ENCODE results near the gene ERC1.

The ERC1 gene

DNA sequence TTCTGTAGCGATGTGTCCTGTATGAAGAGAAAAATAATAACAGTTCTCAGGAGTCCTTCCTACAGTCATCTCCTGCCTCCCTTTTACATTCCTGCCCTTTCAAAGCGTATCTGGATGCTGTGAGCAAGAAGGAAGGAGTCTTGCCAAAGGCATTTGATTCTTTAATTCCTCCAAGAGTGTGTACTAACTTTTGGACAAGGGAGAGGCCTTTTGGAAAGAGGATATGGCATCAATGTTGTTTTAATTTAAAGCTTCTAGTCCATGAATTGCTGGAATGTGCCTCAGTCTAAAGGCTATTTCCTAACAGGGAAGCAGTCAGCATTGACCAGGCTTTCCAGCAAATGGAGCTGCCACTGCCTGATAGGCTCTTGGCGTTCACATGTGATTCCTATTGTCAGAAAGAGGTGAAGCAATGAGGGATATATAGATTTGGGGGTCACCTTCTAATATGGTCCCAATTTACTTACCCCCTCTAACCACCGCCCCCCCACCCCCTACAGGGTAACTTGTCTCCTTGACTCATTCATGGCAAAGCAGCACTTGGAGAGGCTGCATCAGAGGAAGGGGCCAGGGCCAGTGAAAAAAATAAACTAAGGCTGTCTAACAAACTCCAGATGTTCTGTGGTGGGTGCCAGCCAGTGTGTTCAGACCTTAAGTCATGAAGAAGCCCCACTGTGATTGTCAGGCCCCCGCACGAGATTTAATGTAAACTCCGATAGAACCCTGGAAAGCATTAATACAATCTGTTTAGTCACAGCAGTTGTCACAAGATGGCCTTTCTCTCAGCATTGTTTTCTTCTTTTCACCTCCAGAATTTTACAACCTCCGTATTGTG is 383.1 kb downstream of the ERC1 start:
- H3K27ac ChIP-seq: no peak overlapping the region
- no peak for TF ChIP-seq Cebpa-rat (IDR thresholded peaks at IDR 0.05)
- H3K9me3 ChIP-seq: peaks cover 12% of the 10 kb centered on the region; the same call in 1 of the 2 replicates
- no peaks in the 10 kb centered on the region for H4K20me1 ChIP-seq
- no peak overlapping the region for H3K9ac ChIP-seq
- H3K4me2 ChIP-seq: no peak overlapping the region
- no peaks in the 10 kb centered on the region for H3K4me1 ChIP-seq
- H3K4me3 ChIP-seq: no peak overlapping the region
- H3K27me3 ChIP-seq: no peaks in the 10 kb centered on the region
- peaks cover 57% of the 10 kb centered on the region for H3K36me3 ChIP-seq

GRCh38 chr12:1375323-1375722 is 384.3 kb downstream of the ERC1 start:
- no peaks in the 10 kb centered on the region for H3K27me3 ChIP-seq
- no peak for TF ChIP-seq Cebpa-rat (IDR thresholded peaks at IDR 0.05)
- H3K27ac ChIP-seq: no peak overlapping the region
- H3K4me3 ChIP-seq: no peak overlapping the region
- peaks cover 69% of the 10 kb centered on the region for H3K36me3 ChIP-seq
- H3K9ac ChIP-seq: no peak overlapping the region
- H3K4me2 ChIP-seq: no peak overlapping the region
- H3K4me1 ChIP-seq: no peaks in the 10 kb centered on the region
- H4K20me1 ChIP-seq: no peaks in the 10 kb centered on the region
- peaks cover 12% of the 10 kb centered on the region; the same call in 1 of the 2 replicates for H3K9me3 ChIP-seq

GRCh38 chr12:1377117-1377516 is 386.1 kb downstream of the ERC1 start:
- H3K27ac ChIP-seq: no peak overlapping the region

DNA sequence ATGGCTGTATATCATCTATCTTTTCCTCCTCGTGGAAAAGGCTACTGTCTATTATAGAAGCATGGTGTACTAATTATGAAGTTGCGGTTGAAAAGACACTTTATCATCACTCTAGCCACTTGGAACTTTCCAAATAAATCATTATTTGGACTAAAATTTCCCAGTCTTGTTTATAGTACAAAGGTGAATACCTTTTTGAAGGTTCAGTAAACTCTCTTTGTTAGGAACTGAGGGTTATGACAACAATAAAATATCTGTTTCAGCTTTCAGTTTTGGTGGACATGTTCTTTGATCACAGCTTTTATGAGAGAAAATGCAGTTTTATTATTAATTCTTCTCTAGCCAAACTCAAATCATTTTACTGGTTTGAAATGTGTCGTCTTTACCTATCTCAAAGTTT is 386.7 kb downstream of the ERC1 start:
- no peaks in the 10 kb centered on the region for H3K4me1 ChIP-seq

More at GRCh38 chr12:1377117-1377516, 386.1 kb downstream of the ERC1 start:
- no peak overlapping the region for H3K9ac ChIP-seq
- H3K4me2 ChIP-seq: no peak overlapping the region
- H3K36me3 ChIP-seq: peaks cover 56% of the 10 kb centered on the region
- no peaks in the 10 kb centered on the region for H3K27me3 ChIP-seq
- no peak overlapping the region for H3K4me3 ChIP-seq
- peaks cover 9% of the 10 kb centered on the region; the same call in 1 of the 2 replicates for H3K9me3 ChIP-seq
- no peaks in the 10 kb centered on the region for H3K4me1 ChIP-seq
- H4K20me1 ChIP-seq: no peaks in the 10 kb centered on the region
- no peak for TF ChIP-seq Cebpa-rat (IDR thresholded peaks at IDR 0.05)

DNA sequence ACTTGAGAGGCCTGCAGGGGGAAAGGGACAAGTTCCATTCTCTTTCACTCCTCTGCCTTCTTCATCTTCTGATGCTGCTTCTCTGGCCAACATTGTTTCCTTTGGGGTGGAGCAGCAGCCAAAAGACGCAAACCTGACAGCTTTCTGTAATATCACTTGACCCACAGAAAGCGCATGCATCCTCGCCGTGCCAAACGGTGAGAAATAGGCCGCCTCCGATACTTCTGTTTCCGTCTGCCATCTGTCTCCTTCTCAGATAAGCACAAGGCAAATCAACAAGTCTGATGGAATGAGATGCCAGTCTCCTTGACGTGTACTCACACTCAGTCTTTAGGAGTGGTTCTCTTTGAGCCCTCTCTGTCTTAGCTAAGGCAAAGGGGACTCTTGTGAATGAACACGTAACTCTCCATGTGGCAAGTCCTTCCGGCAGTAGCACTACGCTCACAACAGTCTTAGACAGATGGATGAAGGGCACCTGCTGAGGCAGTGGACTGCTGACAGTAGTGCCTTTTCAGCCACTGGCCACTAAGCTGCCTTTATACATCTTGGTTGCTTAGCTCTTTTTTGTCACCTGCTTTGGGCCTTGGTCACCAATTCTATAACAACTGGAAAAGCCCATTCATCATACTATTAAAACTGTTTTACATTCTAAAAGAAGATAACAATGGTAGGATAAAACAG is 389.3 kb downstream of the ERC1 start:
- Histone ChIP-seq H4K20me1 (no peaks in the 10 kb centered on the region), H3K27me3 (no peaks in the 10 kb centered on the region), H3K9ac (no peak overlapping the region), H3K27ac (no peak overlapping the region), H3K9me3 (peaks cover 2% of the 10 kb centered on the region; the same call in 1 of the 2 replicates), H3K4me1 (no peaks in the 10 kb centered on the region), H3K4me2 (no peak overlapping the region), H3K36me3 (peaks cover 30% of the 10 kb centered on the region), H3K4me3 (no peak overlapping the region)
- TF ChIP-seq Cebpa-rat (IDR thresholded peaks at IDR 0.05): no peak

More for the DNA sequence above, 386.7 kb downstream of the ERC1 start:
- no peak for TF ChIP-seq Cebpa-rat (IDR thresholded peaks at IDR 0.05)
- Histone ChIP-seq H3K27me3 (no peaks in the 10 kb centered on the region), H3K36me3 (peaks cover 50% of the 10 kb centered on the region), H3K9ac (no peak overlapping the region), H3K9me3 (peaks cover 9% of the 10 kb centered on the region; the same call in 1 of the 2 replicates), H3K4me2 (no peak overlapping the region), H4K20me1 (no peaks in the 10 kb centered on the region), H3K27ac (no peak overlapping the region), H3K4me3 (no peak overlapping the region)

GRCh38 chr12:1382151-1382550 is 391.1 kb downstream of the ERC1 start:
- no peak for TF ChIP-seq Cebpa-rat (IDR thresholded peaks at IDR 0.05)
- Histone ChIP-seq H3K27ac (no peak overlapping the region), H3K36me3 (peaks cover 16% of the 10 kb centered on the region; the same call in 1 of the 2 replicates), H3K4me1 (no peaks in the 10 kb centered on the region), H3K4me2 (no peak overlapping the region), H3K9ac (no peak overlapping the region), H3K9me3 (no peaks in the 10 kb centered on the region), H3K4me3 (no peak overlapping the region), H3K27me3 (no peaks in the 10 kb centered on the region), H4K20me1 (no peaks in the 10 kb centered on the region)

DNA sequence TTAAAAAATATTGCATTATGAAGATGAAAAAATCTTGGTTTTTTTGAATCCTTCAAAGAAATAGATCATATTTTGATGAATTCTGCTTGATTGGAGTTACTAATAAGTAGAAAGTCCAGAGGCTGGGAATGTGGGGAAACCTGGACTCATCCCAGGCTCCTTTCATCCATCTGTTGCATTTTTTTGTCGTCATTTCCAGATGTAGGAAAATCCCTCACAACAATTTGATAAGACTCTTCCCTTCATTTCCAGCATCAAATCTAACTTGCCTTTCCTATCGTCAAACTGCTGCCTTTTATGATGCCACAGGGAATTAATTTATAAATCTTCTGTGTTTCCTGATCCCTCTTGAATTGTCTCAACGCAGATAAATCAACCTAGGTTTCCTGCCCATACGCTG is 391.8 kb downstream of the ERC1 start:
- 0 out of 2 replicates have a peak, but pooled peaks cover 3% of the 10 kb centered on the region for H3K4me1 ChIP-seq
- no peaks in the 10 kb centered on the region for H4K20me1 ChIP-seq
- no peak overlapping the region for H3K4me2 ChIP-seq
- no peak for TF ChIP-seq Cebpa-rat (IDR thresholded peaks at IDR 0.05)
- no peaks in the 10 kb centered on the region for H3K9me3 ChIP-seq
- H3K4me3 ChIP-seq: no peak overlapping the region
- no peak overlapping the region for H3K27ac ChIP-seq
- H3K9ac ChIP-seq: no peak overlapping the region
- no peaks in the 10 kb centered on the region for H3K27me3 ChIP-seq
- peaks cover 16% of the 10 kb centered on the region; the same call in 1 of the 2 replicates for H3K36me3 ChIP-seq

GRCh38 chr12:1383758-1384157 is 392.7 kb downstream of the ERC1 start:
- no peaks in the 10 kb centered on the region for H3K9me3 ChIP-seq
- no peaks in the 10 kb centered on the region for H3K27me3 ChIP-seq
- no peak overlapping the region for H3K27ac ChIP-seq
- H3K4me3 ChIP-seq: no peak overlapping the region
- no peak overlapping the region for H3K9ac ChIP-seq
- H3K4me1 ChIP-seq: 0 out of 2 replicates have a peak, but pooled peaks cover 5% of the 10 kb centered on the region
- peaks cover 21% of the 10 kb centered on the region; the same call in 1 of the 2 replicates for H3K36me3 ChIP-seq
- no peak overlapping the region for H3K4me2 ChIP-seq
- no peak for TF ChIP-seq Cebpa-rat (IDR thresholded peaks at IDR 0.05)
- no peaks in the 10 kb centered on the region for H4K20me1 ChIP-seq

DNA sequence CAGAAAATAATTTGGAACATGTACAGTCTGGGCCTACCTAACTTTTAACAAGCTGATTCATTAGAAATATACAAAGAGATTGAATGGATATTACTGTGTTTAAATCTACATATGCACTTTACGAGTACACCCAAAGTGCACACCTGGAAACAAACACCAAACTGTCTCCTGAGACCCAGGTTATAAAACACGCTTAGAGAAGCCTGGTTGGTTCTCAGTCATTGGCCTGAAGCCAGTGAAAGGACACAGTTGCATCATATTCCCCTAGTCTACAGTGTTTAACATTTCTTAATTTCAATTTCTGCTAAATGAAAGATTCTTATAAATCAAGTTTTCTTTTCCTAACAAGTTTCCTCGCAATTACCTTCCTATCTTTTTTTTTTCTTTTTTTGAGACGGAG is 393.9 kb downstream of the ERC1 start:
- TF ChIP-seq Cebpa-rat (IDR thresholded peaks at IDR 0.05): no peak
- Histone ChIP-seq H3K9ac (no peak overlapping the region), H3K27me3 (no peaks in the 10 kb centered on the region), H4K20me1 (no peaks in the 10 kb centered on the region), H3K9me3 (no peaks in the 10 kb centered on the region), H3K4me3 (no peak overlapping the region), H3K4me1 (peaks cover 5% of the 10 kb centered on the region; the same call in 1 of the 2 replicates), H3K27ac (no peak overlapping the region), H3K36me3 (peaks cover 13% of the 10 kb centered on the region; the same call in 1 of the 2 replicates), H3K4me2 (no peak overlapping the region)

DNA sequence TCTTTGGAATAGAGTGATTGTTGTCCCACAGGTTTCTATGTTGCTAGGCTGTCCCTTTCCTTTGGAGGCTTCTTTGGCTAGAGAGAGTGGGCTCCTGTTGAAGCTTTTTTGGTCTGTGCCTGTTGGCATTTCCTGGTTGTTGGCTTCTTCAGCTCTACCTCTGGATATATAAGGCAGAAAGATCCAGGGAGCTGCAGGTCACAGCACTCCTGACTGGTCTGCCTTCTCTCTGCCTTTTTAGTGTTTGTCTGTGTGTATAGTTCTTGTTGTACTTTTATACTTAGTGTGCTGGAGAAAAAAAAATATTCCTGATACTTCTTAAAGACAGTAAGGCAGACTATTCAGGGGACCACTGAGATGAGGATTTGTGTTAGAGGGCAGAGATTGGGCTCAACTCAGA is 400.7 kb downstream of the ERC1 start:
- no peak for TF ChIP-seq Cebpa-rat (IDR thresholded peaks at IDR 0.05)
- H3K9ac ChIP-seq: no peak overlapping the region
- H4K20me1 ChIP-seq: no peaks in the 10 kb centered on the region
- no peaks in the 10 kb centered on the region for H3K27me3 ChIP-seq
- no peaks in the 10 kb centered on the region for H3K9me3 ChIP-seq
- H3K27ac ChIP-seq: no peak overlapping the region; the same call in 1 of the 2 replicates
- peaks cover 7% of the 10 kb centered on the region; the same call in 1 of the 2 replicates for H3K36me3 ChIP-seq
- H3K4me1 ChIP-seq: peaks cover 21% of the 10 kb centered on the region
- no peak overlapping the region for H3K4me3 ChIP-seq
- peak overlapping the region; percentile 52; the same call in 1 of the 2 replicates for H3K4me2 ChIP-seq
